ENCODE data around the gene TCEANC2.
A peak's percentile ranks its signal among the peaks of the same experiment; 100 is the strongest.
"Not testable (repeated sequence)": the region's sequence is repeated elsewhere in the genome, so short reads cannot be mapped to it uniquely, and the experiment has no call there.

Gene TCEANC2

DNA sequence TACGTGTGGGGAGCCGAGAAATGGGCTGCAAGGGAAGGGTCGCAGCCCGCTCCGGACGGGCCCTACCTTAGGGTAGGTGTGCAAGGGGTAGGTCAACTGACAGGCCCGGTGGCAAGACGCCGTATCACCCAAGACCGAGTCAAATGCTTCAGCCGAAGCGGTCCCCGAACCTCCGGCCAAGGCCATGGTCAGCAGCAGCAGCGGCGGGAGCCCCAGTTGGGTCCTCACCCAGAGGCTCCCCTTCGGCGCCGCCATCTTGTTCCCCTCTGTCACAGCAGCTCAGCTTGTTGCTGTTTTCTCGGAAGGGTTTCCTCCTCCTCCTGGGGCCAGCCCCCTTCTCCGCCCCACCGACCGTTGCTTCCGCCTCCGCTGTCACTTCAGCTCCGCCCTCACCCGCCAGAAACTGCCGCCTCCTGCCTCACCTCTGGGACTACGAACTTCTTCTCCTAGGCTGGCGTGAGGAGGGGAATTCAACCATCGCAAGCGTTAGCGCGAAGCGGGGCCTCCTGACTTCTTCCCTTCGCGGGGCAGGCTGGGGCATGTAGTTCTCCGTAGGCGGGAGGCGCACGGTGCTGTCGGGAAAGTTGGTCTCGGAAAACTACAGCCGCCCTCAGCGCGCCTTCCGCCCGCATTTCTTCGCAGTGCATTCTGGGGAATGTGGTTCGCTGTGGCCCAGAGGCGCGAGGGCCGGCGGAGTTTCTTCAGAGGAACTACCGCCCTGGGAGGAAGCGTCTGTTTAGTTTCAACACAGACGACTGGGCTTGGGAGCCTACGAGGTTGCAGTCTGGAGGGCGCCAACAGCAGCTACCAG, at the start of gene TCEANC2, which contains the start of gene TMEM59:
Gene TCEANC2 (plus strand): TSS at position 675 of the 811 bp plus-strand sequence. CDS start 815 bp downstream, outside the sequence.
Gene TMEM59 (minus strand): TSS at position 271 of the 811 bp plus-strand sequence. CDS start 16 bp downstream, at position 255.
- peaks cover 8% of the 10 kb centered on the region; the same call in 1 of the 2 replicates for H3K4me1 ChIP-seq (ENCODE audit: insufficient read depth, low read length)
- no peaks in the 10 kb centered on the region; the same call in 1 of the 2 replicates for H3K36me3 ChIP-seq (ENCODE audit: insufficient read depth, low read length)
- no peaks in the 10 kb centered on the region for H3K9me3 ChIP-seq (ENCODE audit: control insufficient read depth, insufficient read depth, low read length)
- peak within 1 kb of the TSS; percentile 65 for H3K9ac ChIP-seq (ENCODE audit: low read depth, low read length)

DNA sequence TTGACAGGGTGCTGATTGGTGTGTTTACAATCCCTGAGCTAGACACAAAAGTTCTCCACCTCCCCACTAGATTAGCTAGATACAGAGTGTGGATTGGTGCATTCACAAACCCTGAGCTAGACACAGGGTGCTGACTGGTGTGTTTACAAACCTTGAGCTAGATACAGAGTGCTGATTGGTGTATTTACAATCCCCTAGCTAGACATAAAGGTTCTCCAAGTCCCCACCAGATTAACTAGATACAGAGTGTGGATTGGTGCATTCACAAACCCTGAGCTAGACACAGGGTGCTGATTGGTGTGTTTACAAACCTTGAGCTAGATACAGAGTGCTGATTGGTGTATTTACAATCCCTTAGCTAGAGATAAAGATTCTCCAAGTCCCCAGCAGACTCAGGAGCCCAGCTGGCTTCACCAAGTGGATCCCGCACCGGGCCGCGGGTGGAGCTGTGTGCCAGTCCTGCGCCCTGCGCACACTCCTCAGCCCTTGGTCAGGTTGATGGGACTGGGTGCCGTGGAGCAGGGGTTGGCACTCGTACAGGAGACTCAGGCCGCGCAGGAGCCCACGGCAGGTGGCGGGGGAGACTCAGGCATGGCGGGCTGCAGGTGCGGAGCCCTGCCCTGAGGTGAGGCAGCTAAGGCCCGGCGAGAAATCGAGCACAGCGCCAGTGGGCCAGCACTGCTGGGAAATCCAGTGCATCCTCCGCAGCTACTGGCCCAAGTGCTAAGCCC, 49.5 kb upstream of the TCEANC2 start:
- H3K36me3 ChIP-seq (ENCODE audit: insufficient read depth, low read length): not testable (repeated sequence)

DNA sequence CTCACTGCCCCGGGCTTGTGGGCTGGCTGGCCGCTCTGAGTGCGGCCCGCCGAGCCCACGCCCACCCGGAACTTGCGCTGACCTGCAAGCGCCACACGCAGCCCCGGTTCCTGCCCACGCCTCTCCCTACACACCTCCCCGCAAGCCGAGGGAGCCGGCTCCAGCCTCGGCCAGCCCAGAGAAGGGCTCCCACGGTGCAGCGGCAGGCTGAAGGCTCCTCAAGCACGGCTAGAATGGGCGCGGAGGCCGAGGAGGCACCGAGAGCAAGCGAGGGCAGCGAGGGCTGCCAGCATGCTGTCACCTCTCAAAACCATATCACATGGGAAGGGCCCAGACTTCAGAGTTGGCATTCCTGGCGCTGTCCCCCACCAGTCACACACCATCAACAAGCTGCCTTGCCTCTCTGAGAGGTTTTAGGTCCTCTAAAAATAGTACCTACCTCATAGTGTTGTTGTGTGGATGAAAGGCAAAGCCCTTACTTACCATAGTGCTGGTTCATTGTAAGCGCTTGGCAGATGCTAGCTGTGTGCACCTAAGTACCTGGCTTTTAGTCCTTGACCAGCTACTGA, 48.8 kb upstream of the TCEANC2 start:
- no peak overlapping the region for H3K9ac ChIP-seq (ENCODE audit: low read depth, low read length)
- no peaks in the 10 kb centered on the region for H3K9me3 ChIP-seq (ENCODE audit: control insufficient read depth, insufficient read depth, low read length)
- no peaks in the 10 kb centered on the region for H3K36me3 ChIP-seq (ENCODE audit: insufficient read depth, low read length)
- no peaks in the 10 kb centered on the region for H3K4me1 ChIP-seq (ENCODE audit: insufficient read depth, low read length)

More for the DNA sequence above, 49.5 kb upstream of the TCEANC2 start:
- not testable (repeated sequence) for H3K9me3 ChIP-seq (ENCODE audit: control insufficient read depth, insufficient read depth, low read length); H3K4me1 ChIP-seq (ENCODE audit: insufficient read depth, low read length); H3K9ac ChIP-seq (ENCODE audit: low read depth, low read length)

DNA sequence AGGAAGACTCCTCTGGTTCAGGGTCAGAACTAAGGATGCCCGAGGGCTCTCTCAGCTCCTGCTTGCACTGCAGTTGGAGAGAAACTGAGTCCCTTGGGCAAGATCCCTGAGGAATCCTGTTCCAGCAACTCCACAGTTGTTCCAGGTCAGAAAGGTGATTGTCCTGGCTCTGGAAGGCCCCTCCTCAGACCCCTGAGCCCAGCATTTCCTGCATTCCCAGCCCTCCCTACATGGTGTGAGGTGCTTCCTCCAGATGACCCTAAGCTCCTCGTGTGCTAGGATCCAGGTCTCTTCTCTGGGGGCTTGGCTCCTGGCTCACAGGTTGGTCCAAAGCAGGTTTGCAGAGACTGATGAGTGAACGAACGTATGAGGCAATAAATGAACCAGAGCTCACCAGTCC, 46.9 kb upstream of the TCEANC2 start:
- Histone ChIP-seq H3K9me3 (ENCODE audit: control insufficient read depth, insufficient read depth, low read length) (no peaks in the 10 kb centered on the region), H3K4me1 (ENCODE audit: insufficient read depth, low read length) (no peaks in the 10 kb centered on the region), H3K9ac (ENCODE audit: low read depth, low read length) (no peak overlapping the region), H3K36me3 (ENCODE audit: insufficient read depth, low read length) (no peaks in the 10 kb centered on the region)

DNA sequence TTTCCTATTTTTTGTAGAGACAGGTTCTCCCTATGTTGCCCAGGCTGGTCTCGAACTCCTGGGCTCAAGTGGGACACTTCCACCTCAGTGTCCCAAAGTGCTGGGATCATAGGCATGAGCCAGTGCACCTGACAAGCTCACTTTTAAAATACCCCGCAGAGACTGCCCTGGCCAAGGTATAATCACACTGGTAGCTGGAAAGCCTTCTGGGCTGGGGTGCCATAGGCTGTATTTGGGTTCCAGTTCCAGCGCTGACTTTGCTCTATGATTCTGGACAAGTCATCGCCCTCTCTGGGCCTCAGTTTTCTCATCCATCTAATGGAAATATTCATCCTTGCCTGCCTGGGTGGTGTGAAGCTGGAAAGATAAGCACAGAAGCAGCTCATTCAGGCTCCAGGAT, 45.8 kb upstream of the TCEANC2 start:
- H3K9ac ChIP-seq (ENCODE audit: low read depth, low read length): no peak overlapping the region
- no peaks in the 10 kb centered on the region for H3K4me1 ChIP-seq (ENCODE audit: insufficient read depth, low read length)
- no peaks in the 10 kb centered on the region for H3K36me3 ChIP-seq (ENCODE audit: insufficient read depth, low read length)
- no peaks in the 10 kb centered on the region for H3K9me3 ChIP-seq (ENCODE audit: control insufficient read depth, insufficient read depth, low read length)

DNA sequence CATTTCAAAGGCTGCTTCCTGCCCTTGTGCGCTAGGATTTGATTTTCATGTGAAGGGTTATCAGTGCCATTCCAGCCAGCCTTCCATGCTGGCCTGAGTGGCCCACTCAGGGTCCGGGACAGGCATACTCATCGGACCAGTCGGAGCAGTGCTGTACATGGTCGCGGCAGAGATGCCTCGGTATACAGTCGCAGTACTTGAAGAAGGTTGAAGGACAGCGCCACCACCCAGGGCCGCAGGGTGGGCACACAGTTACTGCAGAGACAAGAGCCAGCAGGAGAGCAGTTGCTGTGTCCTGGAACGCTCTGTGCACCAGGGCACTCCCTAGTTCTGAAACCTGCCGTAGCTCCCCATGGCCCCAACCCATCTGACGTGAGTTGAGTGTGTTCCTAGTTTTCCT, 44.5 kb upstream of the TCEANC2 start:
- H3K4me1 ChIP-seq (ENCODE audit: insufficient read depth, low read length): no peaks in the 10 kb centered on the region
- H3K9me3 ChIP-seq (ENCODE audit: control insufficient read depth, insufficient read depth, low read length): no peaks in the 10 kb centered on the region
- no peaks in the 10 kb centered on the region for H3K36me3 ChIP-seq (ENCODE audit: insufficient read depth, low read length)
- no peak overlapping the region for H3K9ac ChIP-seq (ENCODE audit: low read depth, low read length)

DNA sequence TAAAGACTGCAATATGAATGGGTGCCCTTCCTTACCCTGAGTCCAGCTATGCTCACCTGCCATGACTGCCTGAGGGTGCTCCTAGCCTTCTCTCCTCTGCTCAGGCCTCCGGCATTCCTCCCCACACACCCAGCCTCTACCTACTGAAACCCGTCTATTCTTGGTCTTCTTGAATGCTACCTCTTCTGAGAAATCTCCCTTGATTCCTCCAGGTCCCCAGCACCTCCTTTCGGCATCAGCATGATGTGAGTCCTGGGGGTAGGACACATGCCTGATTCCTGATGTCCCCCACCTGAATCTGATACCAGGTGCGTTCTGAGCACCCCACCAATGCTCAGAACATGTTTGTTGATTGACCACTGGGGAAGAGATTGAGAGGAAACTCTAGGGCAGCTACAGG, 44.0 kb upstream of the TCEANC2 start:
- Histone ChIP-seq H3K9me3 (ENCODE audit: control insufficient read depth, insufficient read depth, low read length) (no peaks in the 10 kb centered on the region), H3K36me3 (ENCODE audit: insufficient read depth, low read length) (no peaks in the 10 kb centered on the region), H3K4me1 (ENCODE audit: insufficient read depth, low read length) (no peaks in the 10 kb centered on the region), H3K9ac (ENCODE audit: low read depth, low read length) (no peak overlapping the region)

DNA sequence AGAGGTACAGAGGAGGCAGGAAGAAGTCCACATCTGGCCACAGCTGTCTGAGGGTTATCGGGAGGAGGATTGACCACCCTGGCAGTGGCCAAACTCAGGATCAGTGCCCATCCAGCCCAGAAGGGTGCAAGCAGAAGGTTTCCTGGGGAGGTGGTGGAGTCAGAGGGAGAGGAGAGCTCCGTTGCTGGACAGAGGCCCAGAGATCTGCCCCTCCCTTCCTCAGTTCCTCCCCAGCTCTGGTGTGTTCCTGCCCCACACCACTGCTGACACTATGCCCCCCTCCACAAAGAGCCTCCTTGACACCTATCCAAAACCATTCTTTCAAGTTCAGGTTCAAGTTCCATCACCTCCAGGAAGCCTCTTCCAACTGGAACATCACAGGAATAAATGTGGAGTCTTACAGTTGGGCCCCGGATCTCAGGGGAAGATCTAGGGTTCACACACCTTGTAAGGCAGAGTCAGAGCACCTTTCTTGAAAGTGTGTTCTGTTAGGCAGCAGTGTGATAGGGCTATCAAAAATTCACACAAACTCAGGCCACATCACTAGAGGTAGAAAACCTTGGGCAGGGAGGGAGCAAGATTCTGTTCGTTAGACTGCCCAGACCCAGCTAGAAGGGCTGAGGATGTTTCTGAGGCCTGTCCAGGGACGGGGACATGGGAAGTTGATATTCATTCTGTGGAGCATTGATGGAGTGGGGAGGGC, 42.8 kb upstream of the TCEANC2 start:
- Histone ChIP-seq H3K4me1 (ENCODE audit: insufficient read depth, low read length) (no peaks in the 10 kb centered on the region), H3K9ac (ENCODE audit: low read depth, low read length) (no peak overlapping the region), H3K36me3 (ENCODE audit: insufficient read depth, low read length) (no peaks in the 10 kb centered on the region), H3K9me3 (ENCODE audit: control insufficient read depth, insufficient read depth, low read length) (no peaks in the 10 kb centered on the region)

DNA sequence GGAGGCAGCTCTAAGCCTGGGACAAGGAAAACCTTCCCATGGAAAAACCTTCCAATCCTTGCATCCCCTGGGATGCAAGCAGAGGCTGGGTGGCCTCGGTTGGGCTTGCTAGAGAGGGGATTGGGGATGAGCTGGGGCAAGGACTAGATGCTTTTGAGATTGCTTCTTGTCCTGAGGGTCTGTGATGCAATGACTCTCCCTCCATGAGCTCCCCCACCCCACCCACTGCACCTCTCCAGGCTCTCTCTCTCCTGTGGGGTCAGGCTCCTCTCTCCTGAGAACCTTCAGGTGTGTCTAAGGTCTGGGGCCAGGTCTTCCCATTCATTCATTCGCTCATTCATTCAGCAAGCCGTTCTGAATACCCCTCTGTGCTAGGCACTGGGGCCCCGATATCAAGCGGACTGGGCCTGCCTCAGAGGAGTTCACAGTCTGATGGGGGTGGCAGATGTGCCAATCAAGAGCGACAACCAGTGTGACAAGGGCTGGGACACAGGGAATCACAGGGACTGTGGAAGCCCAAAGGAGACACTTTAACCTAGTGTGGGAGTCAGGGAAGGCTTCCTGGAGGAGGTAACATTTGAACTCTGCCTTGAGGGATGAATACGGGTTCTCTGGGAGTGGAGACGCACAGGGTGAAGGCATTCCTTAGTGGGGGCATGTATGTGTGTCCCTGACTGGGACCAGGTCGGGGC, 41.9 kb upstream of the TCEANC2 start:
- H3K9ac ChIP-seq (ENCODE audit: low read depth, low read length): no peak overlapping the region
- H3K9me3 ChIP-seq (ENCODE audit: control insufficient read depth, insufficient read depth, low read length): no peaks in the 10 kb centered on the region
- no peaks in the 10 kb centered on the region for H3K36me3 ChIP-seq (ENCODE audit: insufficient read depth, low read length)
- H3K4me1 ChIP-seq (ENCODE audit: insufficient read depth, low read length): no peaks in the 10 kb centered on the region

DNA sequence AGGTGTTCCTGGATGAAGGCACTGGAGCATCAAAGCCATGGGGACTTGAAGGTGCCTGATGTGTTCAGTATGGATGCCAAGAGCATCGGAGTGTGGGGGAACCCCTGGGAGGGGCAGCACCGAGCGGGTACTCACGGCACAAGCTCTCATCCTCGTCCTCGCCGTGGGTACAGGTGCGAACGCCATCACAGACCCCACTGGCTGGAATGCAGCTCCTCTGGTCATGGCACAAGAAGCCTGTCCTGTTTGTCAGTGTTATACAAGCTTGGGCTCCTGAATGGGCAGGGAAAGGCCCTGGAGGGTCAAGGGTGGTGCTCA, 41.4 kb upstream of the TCEANC2 start:
- no peak overlapping the region for H3K9ac ChIP-seq (ENCODE audit: low read depth, low read length)
- H3K4me1 ChIP-seq (ENCODE audit: insufficient read depth, low read length): no peaks in the 10 kb centered on the region
- H3K36me3 ChIP-seq (ENCODE audit: insufficient read depth, low read length): no peaks in the 10 kb centered on the region
- H3K9me3 ChIP-seq (ENCODE audit: control insufficient read depth, insufficient read depth, low read length): no peaks in the 10 kb centered on the region

DNA sequence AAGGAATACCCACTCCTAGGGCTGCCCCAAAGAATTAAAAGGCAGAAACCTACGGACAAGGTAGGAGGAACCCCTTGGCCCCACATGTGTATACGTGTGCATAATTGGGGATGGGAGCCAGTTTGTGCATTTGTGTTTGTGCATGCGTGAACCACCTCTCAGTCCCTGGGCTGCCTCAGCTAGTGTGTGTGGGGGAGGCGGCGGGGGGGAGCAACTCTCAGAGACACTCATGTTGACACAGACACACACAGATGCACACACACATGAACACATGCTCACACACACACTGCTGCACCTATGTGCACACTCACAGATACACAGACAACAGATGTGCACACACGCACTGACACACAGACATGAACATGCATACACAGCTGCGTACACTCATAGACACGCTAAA, 40.5 kb upstream of the TCEANC2 start:
- peaks cover 3% of the 10 kb centered on the region; the same call in 1 of the 2 replicates for H3K4me1 ChIP-seq (ENCODE audit: insufficient read depth, low read length)
- H3K36me3 ChIP-seq (ENCODE audit: insufficient read depth, low read length): no peaks in the 10 kb centered on the region
- H3K9me3 ChIP-seq (ENCODE audit: control insufficient read depth, insufficient read depth, low read length): no peaks in the 10 kb centered on the region
- no peak overlapping the region for H3K9ac ChIP-seq (ENCODE audit: low read depth, low read length)

DNA sequence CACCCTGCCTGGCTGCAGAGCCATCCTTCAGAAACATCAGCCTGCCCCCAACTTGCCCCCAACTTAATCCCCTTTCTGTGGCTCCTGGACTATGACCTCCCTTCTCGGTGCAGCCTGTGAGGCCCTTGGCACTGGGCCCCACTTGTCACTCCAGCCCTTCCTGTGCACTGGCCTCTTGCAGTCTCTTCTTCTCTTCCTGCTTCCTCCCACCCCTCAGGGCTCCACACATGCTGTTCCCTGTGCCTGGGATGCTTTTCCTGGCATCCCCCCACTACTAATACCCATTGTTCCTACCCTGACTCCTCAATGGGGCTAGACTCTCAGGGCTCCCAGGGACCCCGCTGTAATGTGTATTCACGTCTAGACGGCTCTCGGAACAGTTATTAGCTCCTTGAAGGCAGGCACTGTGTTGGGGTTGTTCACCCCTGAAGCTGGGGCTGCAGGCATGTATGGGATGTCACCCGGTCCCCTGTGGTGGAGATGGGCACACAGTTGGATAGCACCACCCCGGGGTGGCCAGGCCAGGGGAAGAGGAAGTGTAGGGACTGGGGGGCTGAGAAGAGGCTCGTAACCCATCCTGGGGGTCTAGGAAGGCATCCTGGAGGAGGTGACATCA, 39.9 kb upstream of the TCEANC2 start:
- Histone ChIP-seq H3K9me3 (ENCODE audit: control insufficient read depth, insufficient read depth, low read length) (no peaks in the 10 kb centered on the region), H3K4me1 (ENCODE audit: insufficient read depth, low read length) (peaks cover 3% of the 10 kb centered on the region; the same call in 1 of the 2 replicates), H3K36me3 (ENCODE audit: insufficient read depth, low read length) (no peaks in the 10 kb centered on the region), H3K9ac (ENCODE audit: low read depth, low read length) (no peak overlapping the region)

DNA sequence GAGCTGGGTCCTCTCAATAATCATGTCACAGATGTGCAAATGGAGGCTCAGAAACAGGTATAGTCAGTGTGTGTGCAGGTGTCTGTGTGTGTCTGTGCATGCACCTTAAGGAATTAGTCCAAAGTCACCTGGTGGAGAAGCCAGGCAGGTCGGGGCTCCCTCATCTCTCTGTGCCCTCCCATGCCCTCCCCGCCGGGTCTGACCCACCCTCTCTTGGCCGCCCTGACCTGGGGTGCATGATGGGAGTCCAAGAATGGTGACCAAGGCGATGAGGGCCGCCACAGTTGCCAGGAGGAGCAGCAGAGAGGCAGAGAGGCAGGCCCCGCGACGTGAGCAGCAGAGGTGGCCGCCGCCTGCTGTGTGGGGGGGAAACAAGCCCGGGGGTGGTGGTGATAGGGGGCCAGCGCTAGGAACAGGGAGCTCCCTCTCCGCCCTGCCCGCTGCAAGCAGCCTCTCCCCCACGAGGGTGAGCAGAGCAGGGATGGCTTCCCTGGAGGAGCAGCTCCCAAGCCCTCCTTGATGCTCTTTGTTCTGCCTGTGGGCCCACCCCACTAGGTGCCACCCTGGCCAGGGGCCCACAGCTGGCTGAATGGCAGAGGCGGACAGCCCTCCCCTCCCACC, 39.3 kb upstream of the TCEANC2 start:
- H3K9me3 ChIP-seq (ENCODE audit: control insufficient read depth, insufficient read depth, low read length): no peaks in the 10 kb centered on the region
- H3K36me3 ChIP-seq (ENCODE audit: insufficient read depth, low read length): no peaks in the 10 kb centered on the region
- H3K4me1 ChIP-seq (ENCODE audit: insufficient read depth, low read length): peaks cover 3% of the 10 kb centered on the region; the same call in 1 of the 2 replicates

More for the DNA sequence above, 39.3 kb upstream of the TCEANC2 start:
- H3K9ac ChIP-seq (ENCODE audit: low read depth, low read length): no peak overlapping the region

Data from ES-I3 (cell line).